ENCODE data around the gene RGP1.

Gene RGP1

GRCh38 chr9:35723908-35724307 lies 25.2 kb upstream of the RGP1 start:
- no peak for DNase-seq

GRCh38 chr9:35725362-35725761 lies 23.7 kb upstream of the RGP1 start:
- DNase-seq: no peak

- no peak for DNase-seq
Observed at GRCh38 chr9:35726931-35727330, 22.2 kb upstream of the RGP1 start.

GRCh38 chr9:35727676-35728040 lies 21.4 kb upstream of the RGP1 start:
- DNase-seq: no peak

GRCh38 chr9:35728041-35728971 lies 20.8 kb upstream of the RGP1 start:
- DNase-seq: no peak

- DNase-seq: no peak
Observed at GRCh38 chr9:35729101-35729500, 20.0 kb upstream of the RGP1 start.

GRCh38 chr9:35729700-35730485 lies 19.2 kb upstream of the RGP1 start:
- DNase-seq: peak; percentile 4

- DNase-seq: no peak
Observed at GRCh38 chr9:35730486-35730854, 18.6 kb upstream of the RGP1 start.

GRCh38 chr9:35731415-35732184 lies 17.5 kb upstream of the RGP1 start:
- DNase-seq: no peak

- DNase-seq: peak; percentile 96
Observed at GRCh38 chr9:35732185-35732799, 16.8 kb upstream of the RGP1 start, which contains the start of the genes CREB3 and TLN1. Gene CREB3 (plus strand): TSS chr9:35732666. CDS start chr9:35732773, 107 bp downstream. Gene TLN1 (minus strand): TSS chr9:35732195. CDS start chr9:35725694, 6,501 bp downstream.

- peak; percentile 60 for DNase-seq
Observed at GRCh38 chr9:35732800-35733541, 16.1 kb upstream of the RGP1 start.

- no peak for DNase-seq
Observed at GRCh38 chr9:35734096-35734495, 15.0 kb upstream of the RGP1 start.

- peak; percentile 52 for DNase-seq
Observed at GRCh38 chr9:35736201-35736633, 12.9 kb upstream of the RGP1 start.

GRCh38 chr9:35737143-35737542 lies 11.9 kb upstream of the RGP1 start:
- DNase-seq: no peak

GRCh38 chr9:35738186-35738585 lies 10.9 kb upstream of the RGP1 start:
- no peak for DNase-seq

GRCh38 chr9:35738924-35739323 lies 10.2 kb upstream of the RGP1 start:
- DNase-seq: no peak

GRCh38 chr9:35740243-35740642 lies 8.8 kb upstream of the RGP1 start:
- no peak for DNase-seq

GRCh38 chr9:35741740-35742139 lies 7.3 kb upstream of the RGP1 start:
- DNase-seq: no peak

- DNase-seq: no peak
Observed at GRCh38 chr9:35743452-35743851, 5.6 kb upstream of the RGP1 start.

- no peak for DNase-seq
Observed at GRCh38 chr9:35743880-35744518, 5.1 kb upstream of the RGP1 start.

- no peak for DNase-seq
Observed at GRCh38 chr9:35745569-35745968, 3.5 kb upstream of the RGP1 start.

Measured in NCI-H1105 treated with DMSO at 0.1 percent for 48 hours (cell line).